Activated CD8-positive, alpha-beta T cell treated with anti-CD3 and anti-CD28 coated beads for 36 hours (primary cell): Measurements from ENCODE around the gene CNOT1. TPM values are rescaled to one million over a fixed set of nuclear protein-coding genes. Genes with fewer than 3 reads are reported as not detected.
"Not testable (repeated sequence)": the region's sequence is repeated elsewhere in the genome, so short reads cannot be mapped to it uniquely, and the experiment has no call there.

Source experiments
- ATAC-seq: fragments of 200-7000 bp; cut with Tn5 transposase; one replicate; pipeline ENCODE4 v1.10.0; 2021; ENCODE audit warnings: mild to moderate bottlenecking, moderate library complexity
- CTCF ChIA-PET: fragments of 350-600 bp; sonication (Branson Sonifier 250); formaldehyde crosslinking; loops from one replicate; lab custom pipeline; 2021; ENCODE audit warnings: antibody characterized with exemption; lab: Charles Lee
- POLR2A ChIA-PET: fragments of 350-600 bp; sonication (Branson Sonifier 250); formaldehyde crosslinking; loops from one replicate; lab custom pipeline; 2021; ENCODE audit warnings: antibody characterized with exemption; lab: Charles Lee
- DNase-seq: peaks from one replicate; pipeline ENCODE4 v3.0.0-alpha.2; 2020
- H3K27ac Mint-ChIP-seq: one replicate; pipeline ENCODE4 v1.8.0; 2021; ENCODE audit warnings: mild to moderate bottlenecking, mixed read lengths
- H3K27me3 Mint-ChIP-seq: one replicate; pipeline ENCODE4 v1.8.0; 2021; ENCODE audit warnings: mixed read lengths
- H3K36me3 Mint-ChIP-seq: one replicate; pipeline ENCODE4 v1.8.0; 2021; ENCODE audit warnings: low read depth, mixed read lengths
- H3K4me1 Mint-ChIP-seq: one replicate; pipeline ENCODE4 v1.8.0; 2021; ENCODE audit warnings: low read depth, mixed read lengths
- H3K4me3 Mint-ChIP-seq: one replicate; pipeline ENCODE4 v1.8.0; 2021; ENCODE audit warnings: mild to moderate bottlenecking, moderate library complexity, mixed read lengths
- H3K9me3 Mint-ChIP-seq: one replicate; pipeline ENCODE4 v1.8.0; 2021; ENCODE audit warnings: mixed read lengths
- intact Hi-C: fragments of 100-400 bp; cut with micrococcal nuclease; formaldehyde crosslinking; loops from one replicate; pipeline ENCODE4 v1.10.0; 2022
- total RNA-seq, 2 experiments: library from RNA; stranded (reverse); gene quantifications; one replicate each; pipeline ENCODE4 v1.2.3, GENCODE V29; 2021
- TF ChIP-seq, protein P1 (sequence below): fragments of 200-600 bp; IDR thresholded peaks from one replicate; pipeline ENCODE4 v1.8.0; 2022; ENCODE audit warnings: antibody characterized with exemption, mild to moderate bottlenecking

CNOT1 gene
- total RNA-seq, 2 experiments from 2014 or later = 274 to 281 TPM

- no peaks in the 10 kb centered on the region for H3K9me3 Mint-ChIP-seq
- H3K27ac Mint-ChIP-seq = no peak overlapping the region
- TF ChIP-seq, protein P1, sequence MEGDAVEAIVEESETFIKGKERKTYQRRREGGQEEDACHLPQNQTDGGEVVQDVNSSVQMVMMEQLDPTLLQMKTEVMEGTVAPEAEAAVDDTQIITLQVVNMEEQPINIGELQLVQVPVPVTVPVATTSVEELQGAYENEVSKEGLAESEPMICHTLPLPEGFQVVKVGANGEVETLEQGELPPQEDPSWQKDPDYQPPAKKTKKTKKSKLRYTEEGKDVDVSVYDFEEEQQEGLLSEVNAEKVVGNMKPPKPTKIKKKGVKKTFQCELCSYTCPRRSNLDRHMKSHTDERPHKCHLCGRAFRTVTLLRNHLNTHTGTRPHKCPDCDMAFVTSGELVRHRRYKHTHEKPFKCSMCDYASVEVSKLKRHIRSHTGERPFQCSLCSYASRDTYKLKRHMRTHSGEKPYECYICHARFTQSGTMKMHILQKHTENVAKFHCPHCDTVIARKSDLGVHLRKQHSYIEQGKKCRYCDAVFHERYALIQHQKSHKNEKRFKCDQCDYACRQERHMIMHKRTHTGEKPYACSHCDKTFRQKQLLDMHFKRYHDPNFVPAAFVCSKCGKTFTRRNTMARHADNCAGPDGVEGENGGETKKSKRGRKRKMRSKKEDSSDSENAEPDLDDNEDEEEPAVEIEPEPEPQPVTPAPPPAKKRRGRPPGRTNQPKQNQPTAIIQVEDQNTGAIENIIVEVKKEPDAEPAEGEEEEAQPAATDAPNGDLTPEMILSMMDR = no peak
- no peaks in the 10 kb centered on the region for H3K27me3 Mint-ChIP-seq
- intact Hi-C loops = no loop called here
- CTCF ChIA-PET = no interaction called here
- H3K36me3 Mint-ChIP-seq = peaks cover 43% of the 10 kb centered on the region
- H3K4me1 Mint-ChIP-seq = peaks cover 26% of the 10 kb centered on the region
- no peak overlapping the region for H3K4me3 Mint-ChIP-seq
- no peak for DNase-seq
- no peak for ATAC-seq
- POLR2A ChIA-PET = no interaction called here
These were observed 9.2 kb downstream of the CNOT1 start for GRCh38 chr16:58620396-58620795.

DNA sequence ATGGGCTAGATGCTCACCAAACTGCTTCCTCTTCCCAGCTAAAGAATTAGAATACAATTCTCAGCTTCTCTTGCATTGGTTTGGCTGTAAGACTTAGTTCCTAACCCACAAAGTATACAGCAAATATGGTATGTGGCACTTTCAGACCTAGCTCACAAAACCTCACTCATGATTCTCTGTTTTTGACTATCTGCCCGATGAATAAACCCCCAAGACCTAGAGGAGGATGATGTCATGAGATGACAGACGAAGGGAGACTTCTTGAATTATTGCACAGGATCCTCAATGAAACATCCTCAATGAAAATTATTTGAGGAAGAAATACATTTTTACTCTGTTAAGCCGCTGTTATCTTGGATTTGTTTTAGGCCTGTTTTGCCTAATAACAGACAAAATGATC lies 14.3 kb downstream of the CNOT1 start:
- TF ChIP-seq, protein P1 = no peak
- CTCF ChIA-PET = no interaction called here
- no peak for DNase-seq
- no peak for ATAC-seq
- H3K4me1 Mint-ChIP-seq = peaks cover 18% of the 10 kb centered on the region
- H3K27ac Mint-ChIP-seq = no peak overlapping the region
- H3K9me3 Mint-ChIP-seq = no peaks in the 10 kb centered on the region
- peaks cover 32% of the 10 kb centered on the region for H3K36me3 Mint-ChIP-seq
- intact Hi-C loops = no loop called here
- POLR2A ChIA-PET = no interaction called here
- no peaks in the 10 kb centered on the region for H3K27me3 Mint-ChIP-seq
- H3K4me3 Mint-ChIP-seq = no peak overlapping the region

DNA sequence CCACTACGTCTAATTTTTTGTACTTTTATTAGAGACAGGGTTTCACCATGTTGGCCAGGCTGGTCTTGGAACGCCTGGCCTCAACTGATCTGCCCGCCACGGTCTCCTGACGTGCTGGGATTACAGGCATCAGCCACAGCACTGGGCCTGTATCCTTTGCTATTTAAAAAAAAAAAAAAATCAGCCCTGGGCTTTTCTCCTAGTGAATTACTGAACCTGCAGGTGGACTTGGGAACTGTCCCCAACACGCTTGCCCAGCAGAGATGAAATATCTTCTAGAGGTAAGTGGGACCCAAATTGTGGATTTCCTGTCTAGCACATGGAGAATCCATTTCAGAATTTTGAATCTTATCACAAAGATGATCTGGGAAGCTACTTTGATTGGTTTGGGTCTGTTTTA lies 14.8 kb downstream of the CNOT1 start:
- H3K27ac Mint-ChIP-seq = no peak overlapping the region
- TF ChIP-seq, protein P1 = no peak
- POLR2A ChIA-PET = no interaction called here

GRCh38 chr16:58614212-58614611 lies 15.4 kb downstream of the CNOT1 start:
- no peak overlapping the region for H3K4me3 Mint-ChIP-seq

More for the DNA sequence above, 14.8 kb downstream of the CNOT1 start:
- Mint-ChIP-seq H3K4me3 (no peak overlapping the region), H3K9me3 (no peaks in the 10 kb centered on the region), H3K27me3 (no peaks in the 10 kb centered on the region), H3K36me3 (peaks cover 30% of the 10 kb centered on the region), H3K4me1 (peaks cover 14% of the 10 kb centered on the region)
- ATAC-seq = no peak
- no peak for DNase-seq
- intact Hi-C loops = no loop called here
- CTCF ChIA-PET = no interaction called here

DNA sequence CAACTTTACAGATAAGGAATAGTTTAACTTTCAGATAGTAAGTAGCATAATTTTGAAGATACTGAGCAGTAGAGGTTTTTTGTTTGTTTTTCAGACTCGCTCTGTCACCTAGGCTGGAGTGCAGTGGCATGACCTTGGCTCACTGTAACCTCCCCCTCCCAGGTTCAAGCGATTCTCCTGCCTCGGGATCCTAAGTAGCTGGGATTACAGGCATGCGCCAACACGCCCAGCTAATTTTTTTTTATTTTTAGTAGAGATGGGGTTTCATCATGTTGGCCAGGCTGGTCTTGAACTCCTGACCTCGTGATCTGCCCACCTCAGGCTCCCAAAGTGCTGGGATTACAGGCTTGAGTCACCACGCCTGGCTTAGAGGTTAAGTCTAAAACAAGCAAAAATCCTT lies 16.7 kb downstream of the CNOT1 start:
- Mint-ChIP-seq H3K4me1 (peaks cover 21% of the 10 kb centered on the region), H3K36me3 (peaks cover 34% of the 10 kb centered on the region)
- POLR2A ChIA-PET = interaction anchor here (1.1 kb wide), 1 partner anchor 15 kb away, joined by 3 read pairs; no protein-coding TSS in a partner anchor
- H3K9me3 Mint-ChIP-seq, ATAC-seq, H3K4me3 Mint-ChIP-seq, H3K27me3 Mint-ChIP-seq, DNase-seq, intact Hi-C loops, CTCF ChIA-PET, H3K27ac Mint-ChIP-seq: not testable (repeated sequence)

More at GRCh38 chr16:58614212-58614611, 15.4 kb downstream of the CNOT1 start:
- ChIA-PET CTCF (no interaction called here), POLR2A (no interaction called here)
- TF ChIP-seq, protein P1 = no peak
- Mint-ChIP-seq H3K27ac (no peak overlapping the region), H3K36me3 (peaks cover 30% of the 10 kb centered on the region), H3K4me1 (peaks cover 13% of the 10 kb centered on the region), H3K27me3 (no peaks in the 10 kb centered on the region), H3K9me3 (no peaks in the 10 kb centered on the region)
- ATAC-seq = no peak
- no peak for DNase-seq
- intact Hi-C loops = no loop called here
